Tibial artery (tissue), 4 donors: ENCODE data around the gene NLN.
"Not testable (repeated sequence)": the region's sequence is repeated elsewhere in the genome, so short reads cannot be mapped to it uniquely, and the experiment has no call there.

ENCODE experiments used
- DNase-seq, 2 donors: peaks; one replicate each; pipeline ENCODE4 v3.0.0-alpha.2; 2019
- H3K27ac ChIP-seq, 2 donors: fragments of 200-600 bp; sonication (generic) in 1 of 2; 1 replicate in 1 of 2; 2 replicates in 1 of 2; pipeline ENCODE4 v1.5.1; 2018 to 2019; ENCODE audit warnings: mild to moderate bottlenecking in 1 of 2
- H3K27me3 ChIP-seq, 2 donors: fragments of 200-600 bp; sonication (generic) in 1 of 2; one replicate each; pipeline versions ENCODE4 v1.5.1 to v1.6.0; 2016 to 2019
- H3K36me3 ChIP-seq, 3 donors: fragments of 200-600 bp; sonication (generic) in 2 of 3; one replicate each; pipeline ENCODE4 v1.5.1; 2016 to 2019; ENCODE audit warnings: mild to moderate bottlenecking in 2 of 3
- H3K4me1 ChIP-seq, 4 donors: fragments of 200-600 bp; sonication (generic) in 2 of 4; 1 replicate in 3 of 4; 2 replicates in 1 of 4; pipeline ENCODE4 v1.5.1; 2016 to 2019
- H3K4me3 ChIP-seq, 2 donors: fragments of 200-600 bp; sonication (generic) in 1 of 2; 1 replicate in 1 of 2; 2 replicates in 1 of 2; pipeline ENCODE4 v1.5.1; 2018 to 2019; ENCODE audit warnings: mild to moderate bottlenecking in 2 of 2
- H3K9me3 ChIP-seq, 3 donors: fragments of 200-600 bp; sonication (generic) in 1 of 3; one replicate each; pipeline ENCODE4 v1.5.1; 2016 to 2019
- CTCF ChIP-seq, 2 experiments: fragments of 200-600 bp in 1 of 2; fragments of 450-650 bp in 1 of 2; IDR thresholded peaks; one replicate each; pipeline ENCODE4 v1.5.1; 2017 to 2019; ENCODE audit warnings: antibody characterized with exemption in 2 of 2, mild to moderate bottlenecking in 1 of 2, moderate library complexity in 1 of 2
- intact Hi-C: fragments of 100-400 bp; cut with DNase I; formaldehyde crosslinking; loops from one replicate; pipeline ENCODE4 v1.15.0; 2023; ENCODE audit warnings: low total_unique reads

The NLN gene

GRCh38 chr5:65837139-65837538 lies 115.1 kb downstream of the NLN start:
- H3K4me1 ChIP-seq = no peaks in the 10 kb centered on the region
- H3K27ac ChIP-seq = no peak overlapping the region
- DNase-seq = no peak
- H3K27me3 ChIP-seq = no peaks in the 10 kb centered on the region
- intact Hi-C loops = no loop called here
- no peaks in the 10 kb centered on the region for H3K9me3 ChIP-seq
- TF ChIP-seq CTCF (IDR thresholded peaks at IDR 0.05) = no peak
- no peaks in the 10 kb centered on the region for H3K36me3 ChIP-seq
- no peak overlapping the region for H3K4me3 ChIP-seq

GRCh38 chr5:65839170-65839569 lies 117.2 kb downstream of the NLN start:
- H3K36me3 ChIP-seq, H3K9me3 ChIP-seq, DNase-seq, H3K4me3 ChIP-seq, H3K4me1 ChIP-seq, H3K27ac ChIP-seq, H3K27me3 ChIP-seq, intact Hi-C loops: not testable (repeated sequence)

GRCh38 chr5:65840071-65840470 lies 118.1 kb downstream of the NLN start:
- intact Hi-C loops = no loop called here
- H3K27me3 ChIP-seq = no peaks in the 10 kb centered on the region
- H3K4me1 ChIP-seq = no peaks in the 10 kb centered on the region
- TF ChIP-seq CTCF (IDR thresholded peaks at IDR 0.05) = no peak
- no peak overlapping the region for H3K4me3 ChIP-seq
- no peak for DNase-seq
- no peak overlapping the region for H3K27ac ChIP-seq
- H3K9me3 ChIP-seq = no peaks in the 10 kb centered on the region
- no peaks in the 10 kb centered on the region for H3K36me3 ChIP-seq

GRCh38 chr5:65844763-65845162 lies 122.8 kb downstream of the NLN start:
- H3K27me3 ChIP-seq, H3K27ac ChIP-seq, DNase-seq, H3K36me3 ChIP-seq, intact Hi-C loops, H3K4me1 ChIP-seq, H3K9me3 ChIP-seq, H3K4me3 ChIP-seq: not testable (repeated sequence)

GRCh38 chr5:65846101-65846500 lies 124.1 kb downstream of the NLN start:
- DNase-seq = no peak
- no peaks in the 10 kb centered on the region for H3K4me1 ChIP-seq
- intact Hi-C loops = no loop called here
- H3K9me3 ChIP-seq = no peaks in the 10 kb centered on the region
- H3K27me3 ChIP-seq = no peaks in the 10 kb centered on the region
- H3K36me3 ChIP-seq = no peaks in the 10 kb centered on the region
- no peak overlapping the region for H3K4me3 ChIP-seq
- TF ChIP-seq CTCF (IDR thresholded peaks at IDR 0.05) = no peak
- H3K27ac ChIP-seq = no peak overlapping the region

GRCh38 chr5:65847019-65847418 lies 125.0 kb downstream of the NLN start:
- DNase-seq, intact Hi-C loops, H3K4me1 ChIP-seq, H3K27ac ChIP-seq, H3K4me3 ChIP-seq, H3K27me3 ChIP-seq, H3K36me3 ChIP-seq, H3K9me3 ChIP-seq: not testable (repeated sequence)

- intact Hi-C loops, H3K36me3 ChIP-seq, H3K4me3 ChIP-seq, H3K9me3 ChIP-seq, H3K27me3 ChIP-seq, H3K27ac ChIP-seq, DNase-seq, H3K4me1 ChIP-seq: not testable (repeated sequence)
Measured at GRCh38 chr5:65849918-65850317, 127.9 kb downstream of the NLN start.

GRCh38 chr5:65854925-65855324 lies 132.9 kb downstream of the NLN start:
- no peaks in the 10 kb centered on the region for H3K4me1 ChIP-seq
- intact Hi-C loops = no loop called here
- no peak for DNase-seq
- no peaks in the 10 kb centered on the region for H3K9me3 ChIP-seq
- no peak overlapping the region for H3K4me3 ChIP-seq
- no peaks in the 10 kb centered on the region for H3K27me3 ChIP-seq
- no peak overlapping the region for H3K27ac ChIP-seq
- TF ChIP-seq CTCF (IDR thresholded peaks at IDR 0.05) = no peak
- H3K36me3 ChIP-seq = no peaks in the 10 kb centered on the region
